HepG2 (cell line): ENCODE results near the gene CPLX3. TPM values are rescaled to one million over a fixed set of nuclear protein-coding genes. Genes with fewer than 3 reads are reported as not detected.

Experiments
- BHLHE40 ChIP-seq: IDR thresholded peaks from 2 replicates; pipeline ENCODE4 v1.6.1; 2011; ENCODE audit warnings: low read length, improper control_type of control experiment
- CBX1 ChIP-seq: IDR thresholded peaks from one replicate; pipeline ENCODE4 v1.6.1; 2016; ENCODE audit warnings: antibody characterized with exemption, low read depth
- CBX2 ChIP-seq, 2 experiments: fragments of 200-600 bp in 1 of 2; sonication (generic); formaldehyde crosslinking in 1 of 2; IDR thresholded peaks; 2 replicates each; pipeline versions ENCODE4 v1.7.0 to v1.8.1; 2018 to 2022; ENCODE audit warnings: low read depth in 2 of 2, low read length in 1 of 2, mild to moderate bottlenecking in 1 of 2, missing genetic modification reagents in 1 of 2
- CHD2 ChIP-seq: IDR thresholded peaks from 2 replicates; pipeline ENCODE4 v1.6.1; 2011; ENCODE audit warnings: low read depth, low read length, improper control_type of control experiment
- GATAD2A ChIP-seq: IDR thresholded peaks from 2 replicates; pipeline ENCODE4 v1.6.1; 2016
- HNRNPL ChIP-seq: fragments of 200-400 bp; formaldehyde crosslinking; IDR thresholded peaks from 2 replicates; pipeline ENCODE4 v1.6.1; 2017; ENCODE audit warnings: mild to moderate bottlenecking, low read depth, low read length
- KMT2B ChIP-seq: IDR thresholded peaks from 2 replicates; pipeline ENCODE4 v1.6.1; 2016; ENCODE audit warnings: missing genetic modification reagents, missing compliant biosample characterization
- NFYC ChIP-seq: IDR thresholded peaks from 2 replicates; pipeline ENCODE4 v1.6.1; 2016; ENCODE audit warnings: missing genetic modification reagents, missing compliant biosample characterization
- PRPF4 ChIP-seq: fragments of 200-400 bp; formaldehyde crosslinking; IDR thresholded peaks from 2 replicates; pipeline ENCODE4 v1.6.1; 2016; ENCODE audit warnings: low read length, low read depth; ENCODE audit not compliant: poor library complexity, severe bottlenecking
- REPIN1 ChIP-seq: sonication (generic); formaldehyde crosslinking; IDR thresholded peaks from 2 replicates; pipeline ENCODE4 v1.8.0; 2022; ENCODE audit warnings: missing genetic modification reagents, low read depth, mild to moderate bottlenecking, borderline replicate concordance
- TP53 ChIP-seq: sonication (generic); formaldehyde crosslinking; conservative IDR thresholded peaks from 2 replicates; pipeline ENCODE4 v1.4.0; 2020; ENCODE audit warnings: missing genetic modification reagents
- TRIM24 ChIP-seq: sonication (generic); formaldehyde crosslinking; IDR thresholded peaks from 2 replicates; pipeline ENCODE4 v1.8.0; 2022; ENCODE audit warnings: mild to moderate bottlenecking, missing genetic modification reagents
- ZC3H13 ChIP-seq: sonication (generic); formaldehyde crosslinking; IDR thresholded peaks from 2 replicates; pipeline ENCODE4 v1.8.1; 2023; ENCODE audit warnings: mild to moderate bottlenecking, missing genetic modification reagents, moderate library complexity
- ZNF510 ChIP-seq: sonication (generic); formaldehyde crosslinking; IDR thresholded peaks from 2 replicates; pipeline ENCODE4 v1.4.0; 2020; ENCODE audit warnings: low read depth, mild to moderate bottlenecking, missing genetic modification reagents
- polyA plus RNA-seq, 8 experiments: library from polyadenylated mRNA; depleted of rRNA in 3 of 8; stranded (reverse) in 7 of 8; unstranded in 1 of 8; fragments of >200 nt; fragmentation: Illumina TruSeq in 4 of 8; extraction: Trizol in 4 of 8; gene quantifications; 2 replicates each; pipeline versions ENCODE4 v1.2.1 to v1.2.3, GENCODE V29; 2011 to 2016; ENCODE audit warnings: low read depth in 4 of 8, missing spikeins in 1 of 8, mixed read lengths in 1 of 8; ENCODE audit not compliant: insufficient read depth in 1 of 8
- total RNA-seq, 5 experiments: library from RNA; depleted of rRNA; stranded (reverse); fragments of >200 nt; fragmentation: Illumina TruSeq; extraction: Trizol; gene quantifications; 2 replicates each; pipeline ENCODE4 v1.2.3, GENCODE V29; 2016; ENCODE audit warnings: low read depth in 1 of 5
- TF ChIP-seq, protein P1 (sequence below): IDR thresholded peaks from 2 replicates; pipeline ENCODE4 v1.6.1; 2012; ENCODE audit warnings: inconsistent platforms
- TF ChIP-seq, protein P2 (sequence below): sonication (generic); formaldehyde crosslinking; IDR thresholded peaks from 2 replicates; pipeline ENCODE4 v1.5.0; 2020; ENCODE audit warnings: missing genetic modification reagents
- TF ChIP-seq, protein P3 (sequence below): sonication (generic); formaldehyde crosslinking; IDR thresholded peaks from 2 replicates; pipeline ENCODE4 v1.5.1; 2020; ENCODE audit warnings: missing genetic modification reagents, mild to moderate bottlenecking, borderline replicate concordance
- TF ChIP-seq, protein P4 (sequence below): IDR thresholded peaks from 2 replicates; pipeline ENCODE4 v1.6.1; 2016
- TF ChIP-seq, protein P5 (sequence below): IDR thresholded peaks from 2 replicates; pipeline ENCODE4 v1.6.1; 2016; ENCODE audit warnings: mild to moderate bottlenecking
- TF ChIP-seq, protein P6 (sequence below): sonication (generic); formaldehyde crosslinking; IDR thresholded peaks from 2 replicates; pipeline ENCODE4 v1.8.0; 2022; ENCODE audit warnings: missing genetic modification reagents, mild to moderate bottlenecking, inconsistent platforms, borderline replicate concordance
- TF ChIP-seq, protein P7 (sequence below): sonication (generic); formaldehyde crosslinking; IDR thresholded peaks from 2 replicates; pipeline ENCODE4 v1.4.0; 2020; ENCODE audit warnings: missing genetic modification reagents

The CPLX3 gene
- total and polyA plus RNA-seq, 2 of the 13 experiments (the other 11 are each of a cell fraction or from before 2014, with no cell fraction given), result not detected

DNA sequence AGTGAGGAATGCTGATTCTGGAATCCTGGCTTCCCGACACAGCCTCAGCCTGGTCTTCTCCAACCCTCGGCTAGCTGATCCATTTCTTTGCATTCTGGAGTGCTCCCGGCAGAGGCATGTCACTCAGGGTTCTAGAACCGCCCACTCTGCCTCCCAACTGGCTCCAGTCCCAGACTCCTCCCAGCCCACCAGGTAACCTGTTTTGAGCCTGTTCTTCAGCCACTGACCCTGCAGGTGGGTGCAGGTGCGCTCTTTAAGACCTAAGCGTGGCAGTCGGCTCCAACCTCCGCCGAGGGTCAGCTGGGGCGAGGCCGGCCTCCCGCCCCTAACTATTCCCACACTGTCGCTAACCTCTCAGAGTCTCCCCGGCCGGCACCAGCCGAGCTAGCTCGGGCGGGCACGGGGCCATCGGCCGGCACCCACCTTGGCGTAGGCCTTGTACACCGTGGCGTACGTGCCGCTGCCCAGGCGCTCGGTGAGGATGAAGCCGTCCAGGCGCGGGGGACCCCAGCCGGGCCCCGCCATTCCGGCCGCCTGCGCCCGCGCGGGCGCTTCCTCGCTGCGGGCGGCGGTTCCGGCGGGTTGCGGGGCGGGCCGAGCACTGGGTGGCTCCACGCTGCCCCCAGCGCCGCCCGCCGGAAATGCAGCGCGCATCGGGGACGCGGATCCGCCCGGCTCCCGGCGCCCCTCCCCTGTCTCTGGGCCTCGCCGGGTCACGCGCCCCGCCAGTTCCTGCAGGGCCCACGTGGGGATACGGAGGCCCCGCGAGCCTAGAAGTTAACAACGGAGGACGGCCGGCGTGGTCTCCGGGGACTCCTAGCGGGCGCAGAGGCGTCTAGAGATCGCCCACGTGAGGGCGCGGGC, 16.4 kb downstream of the CPLX3 start, which contains the start of gene ULK3 (continued):
- TF ChIP-seq REPIN1 (CRISPR knock-in tag) (peak; percentile 20; the same call in 1 of the 2 replicates), KMT2B (no peak; the same call in 1 of the 2 replicates), CBX1 (no peak), TP53 (no peak), CHD2 (no peak; the same call in 1 of the 2 replicates), TRIM24 (no peak), CBX2 (IDR thresholded peaks at IDR 0.05; ENCODE audit: low read depth, low read length) (no peak), CBX2 (CRISPR knock-in tag; IDR thresholded peaks at IDR 0.05; ENCODE audit: low read depth) (no peak), HNRNPL (no peak), PRPF4 (no peak), GATAD2A (0 out of 2 replicates have a peak, but pooled peaks have one; percentile 7), BHLHE40 (peak; percentile 61), NFYC (peak; percentile 49), ZNF510 (no peak), ZC3H13 (CRISPR knock-in tag) (peak; percentile 59; the same call in 1 of the 2 replicates)
- TF ChIP-seq, protein P1, sequence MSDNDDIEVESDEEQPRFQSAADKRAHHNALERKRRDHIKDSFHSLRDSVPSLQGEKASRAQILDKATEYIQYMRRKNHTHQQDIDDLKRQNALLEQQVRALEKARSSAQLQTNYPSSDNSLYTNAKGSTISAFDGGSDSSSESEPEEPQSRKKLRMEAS, result peak; percentile 88
- TF ChIP-seq, protein P2, sequence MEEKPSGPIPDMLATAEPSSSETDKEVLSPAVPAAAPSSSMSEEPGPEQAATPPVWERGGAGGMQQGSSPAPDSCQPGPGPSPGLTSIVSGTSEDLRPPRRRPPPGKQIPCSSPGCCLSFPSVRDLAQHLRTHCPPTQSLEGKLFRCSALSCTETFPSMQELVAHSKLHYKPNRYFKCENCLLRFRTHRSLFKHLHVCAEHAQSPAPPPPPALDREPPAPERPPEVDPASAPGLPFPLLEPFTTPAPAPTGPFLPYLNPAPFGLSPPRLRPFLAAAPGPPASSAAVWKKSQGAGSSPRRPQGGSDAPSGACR (CRISPR knock-in tag), result no peak
- TF ChIP-seq, protein P3, sequence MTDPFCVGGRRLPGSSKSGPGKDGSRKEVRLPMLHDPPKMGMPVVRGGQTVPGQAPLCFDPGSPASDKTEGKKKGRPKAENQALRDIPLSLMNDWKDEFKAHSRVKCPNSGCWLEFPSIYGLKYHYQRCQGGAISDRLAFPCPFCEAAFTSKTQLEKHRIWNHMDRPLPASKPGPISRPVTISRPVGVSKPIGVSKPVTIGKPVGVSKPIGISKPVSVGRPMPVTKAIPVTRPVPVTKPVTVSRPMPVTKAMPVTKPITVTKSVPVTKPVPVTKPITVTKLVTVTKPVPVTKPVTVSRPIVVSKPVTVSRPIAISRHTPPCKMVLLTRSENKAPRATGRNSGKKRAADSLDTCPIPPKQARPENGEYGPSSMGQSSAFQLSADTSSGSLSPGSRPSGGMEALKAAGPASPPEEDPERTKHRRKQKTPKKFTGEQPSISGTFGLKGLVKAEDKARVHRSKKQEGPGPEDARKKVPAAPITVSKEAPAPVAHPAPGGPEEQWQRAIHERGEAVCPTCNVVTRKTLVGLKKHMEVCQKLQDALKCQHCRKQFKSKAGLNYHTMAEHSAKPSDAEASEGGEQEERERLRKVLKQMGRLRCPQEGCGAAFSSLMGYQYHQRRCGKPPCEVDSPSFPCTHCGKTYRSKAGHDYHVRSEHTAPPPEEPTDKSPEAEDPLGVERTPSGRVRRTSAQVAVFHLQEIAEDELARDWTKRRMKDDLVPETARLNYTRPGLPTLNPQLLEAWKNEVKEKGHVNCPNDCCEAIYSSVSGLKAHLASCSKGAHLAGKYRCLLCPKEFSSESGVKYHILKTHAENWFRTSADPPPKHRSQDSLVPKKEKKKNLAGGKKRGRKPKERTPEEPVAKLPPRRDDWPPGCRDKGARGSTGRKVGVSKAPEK (CRISPR knock-in tag), result no peak
- TF ChIP-seq, protein P4, sequence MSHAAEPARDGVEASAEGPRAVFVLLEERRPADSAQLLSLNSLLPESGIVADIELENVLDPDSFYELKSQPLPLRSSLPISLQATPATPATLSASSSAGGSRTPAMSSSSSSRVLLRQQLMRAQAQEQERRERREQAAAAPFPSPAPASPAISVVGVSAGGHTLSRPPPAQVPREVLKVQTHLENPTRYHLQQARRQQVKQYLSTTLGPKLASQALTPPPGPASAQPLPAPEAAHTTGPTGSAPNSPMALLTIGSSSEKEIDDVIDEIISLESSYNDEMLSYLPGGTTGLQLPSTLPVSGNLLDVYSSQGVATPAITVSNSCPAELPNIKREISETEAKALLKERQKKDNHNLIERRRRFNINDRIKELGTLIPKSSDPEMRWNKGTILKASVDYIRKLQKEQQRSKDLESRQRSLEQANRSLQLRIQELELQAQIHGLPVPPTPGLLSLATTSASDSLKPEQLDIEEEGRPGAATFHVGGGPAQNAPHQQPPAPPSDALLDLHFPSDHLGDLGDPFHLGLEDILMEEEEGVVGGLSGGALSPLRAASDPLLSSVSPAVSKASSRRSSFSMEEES, result peak; percentile 90
- TF ChIP-seq, protein P5, sequence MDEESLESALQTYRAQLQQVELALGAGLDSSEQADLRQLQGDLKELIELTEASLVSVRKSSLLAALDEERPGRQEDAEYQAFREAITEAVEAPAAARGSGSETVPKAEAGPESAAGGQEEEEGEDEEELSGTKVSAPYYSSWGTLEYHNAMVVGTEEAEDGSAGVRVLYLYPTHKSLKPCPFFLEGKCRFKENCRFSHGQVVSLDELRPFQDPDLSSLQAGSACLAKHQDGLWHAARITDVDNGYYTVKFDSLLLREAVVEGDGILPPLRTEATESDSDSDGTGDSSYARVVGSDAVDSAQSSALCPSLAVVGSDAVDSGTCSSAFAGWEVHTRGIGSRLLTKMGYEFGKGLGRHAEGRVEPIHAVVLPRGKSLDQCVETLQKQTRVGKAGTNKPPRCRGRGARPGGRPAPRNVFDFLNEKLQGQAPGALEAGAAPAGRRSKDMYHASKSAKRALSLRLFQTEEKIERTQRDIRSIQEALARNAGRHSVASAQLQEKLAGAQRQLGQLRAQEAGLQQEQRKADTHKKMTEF (CRISPR knock-in tag), result peak; percentile 39
- TF ChIP-seq, protein P6, sequence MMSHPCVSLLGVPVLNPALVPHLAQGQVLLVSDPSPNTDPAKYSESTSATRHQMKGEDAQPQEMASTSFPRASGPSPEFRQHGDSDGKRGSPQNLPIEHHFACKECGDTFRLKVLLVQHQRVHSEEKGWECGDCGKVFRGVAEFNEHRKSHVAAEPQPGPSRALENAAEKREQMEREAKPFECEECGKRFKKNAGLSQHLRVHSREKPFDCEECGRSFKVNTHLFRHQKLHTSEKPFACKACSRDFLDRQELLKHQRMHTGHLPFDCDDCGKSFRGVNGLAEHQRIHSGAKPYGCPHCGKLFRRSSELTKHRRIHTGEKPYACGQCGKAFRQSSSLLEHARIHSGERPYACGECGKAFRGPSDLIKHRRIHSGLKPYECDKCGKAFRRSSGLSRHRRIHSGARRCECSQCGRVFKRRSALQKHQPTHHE, result no peak; the same call in 1 of the 2 replicates
- TF ChIP-seq, protein P7, sequence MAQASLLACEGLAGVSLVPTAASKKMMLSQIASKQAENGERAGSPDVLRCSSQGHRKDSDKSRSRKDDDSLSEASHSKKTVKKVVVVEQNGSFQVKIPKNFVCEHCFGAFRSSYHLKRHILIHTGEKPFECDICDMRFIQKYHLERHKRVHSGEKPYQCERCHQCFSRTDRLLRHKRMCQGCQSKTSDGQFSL (CRISPR knock-in tag), result no peak
